NCI-H2227 (cell line): Measurements from ENCODE around the gene SLC17A6.

Source experiments
- DNase-seq: peaks from one replicate; lab custom pipeline; 2025; ENCODE audit not compliant: unreplicated experiment; lab: John Stamatoyannopoulos, UW

Gene SLC17A6

DNA sequence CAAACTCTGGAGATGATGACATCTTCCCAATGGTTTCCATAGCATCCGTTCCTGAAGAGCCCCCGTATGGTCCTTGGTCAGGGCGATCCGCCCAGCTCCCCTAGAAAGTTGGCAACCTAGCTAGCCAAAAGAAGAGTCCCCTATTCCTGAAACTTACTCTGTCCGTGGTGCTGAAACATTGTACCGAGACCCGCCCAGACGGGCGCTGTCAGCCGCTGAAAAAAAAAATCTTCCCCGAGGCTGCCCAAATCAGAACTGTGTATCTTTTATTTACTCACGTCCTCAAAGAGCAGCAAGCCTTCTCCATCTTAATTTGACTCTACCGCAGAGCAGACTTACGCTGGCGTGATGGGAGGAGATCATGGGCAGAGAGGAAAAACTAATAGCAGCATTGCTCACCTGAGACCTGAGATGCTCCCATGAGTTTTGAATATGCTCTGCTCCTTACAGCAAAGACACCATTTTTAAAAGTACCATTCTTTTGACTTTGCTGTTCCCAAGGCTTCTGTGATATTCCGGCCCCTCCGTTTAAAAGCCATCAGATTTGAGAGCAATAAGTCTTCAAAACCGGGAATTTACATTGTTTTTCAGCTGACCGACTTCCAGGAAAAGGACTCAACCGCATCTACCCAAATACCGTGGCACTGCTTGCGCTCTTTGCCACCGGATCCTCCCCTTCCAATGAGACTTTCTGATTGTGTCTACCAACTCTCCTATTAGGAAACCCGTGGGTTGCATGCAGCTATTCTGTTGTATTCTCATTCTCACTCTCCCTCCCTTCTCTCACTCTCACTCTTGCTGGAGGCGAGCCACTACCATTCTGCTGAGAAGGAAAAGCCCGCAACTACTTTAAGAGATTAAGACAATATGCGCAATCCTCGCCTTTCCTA lies at the start of gene SLC17A6:
SLC17A6 (plus strand) TSS at position 786 of the 890 bp plus-strand sequence. CDS start 153 bp downstream, outside the sequence.
- DNase-seq, result peak; percentile 70

DNA sequence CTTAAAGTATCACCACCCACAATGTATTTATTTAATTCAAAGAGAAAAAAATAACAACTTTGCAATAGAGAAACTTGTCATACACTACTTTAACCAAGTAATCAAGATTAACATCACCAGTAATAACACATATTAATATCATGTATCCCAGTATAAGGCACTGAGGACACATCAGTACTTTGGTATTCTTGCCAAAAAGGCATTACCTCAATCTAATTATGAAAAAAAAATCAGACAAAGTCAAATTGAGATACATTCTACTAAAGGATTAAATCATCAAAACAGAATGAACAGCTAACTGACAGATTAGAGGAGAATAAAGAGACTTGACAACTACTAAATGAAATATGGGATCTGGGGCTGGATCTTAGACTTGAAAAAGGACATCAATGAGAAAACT lies 35.8 kb upstream of the SLC17A6 start:
- DNase-seq, result no peak

DNA sequence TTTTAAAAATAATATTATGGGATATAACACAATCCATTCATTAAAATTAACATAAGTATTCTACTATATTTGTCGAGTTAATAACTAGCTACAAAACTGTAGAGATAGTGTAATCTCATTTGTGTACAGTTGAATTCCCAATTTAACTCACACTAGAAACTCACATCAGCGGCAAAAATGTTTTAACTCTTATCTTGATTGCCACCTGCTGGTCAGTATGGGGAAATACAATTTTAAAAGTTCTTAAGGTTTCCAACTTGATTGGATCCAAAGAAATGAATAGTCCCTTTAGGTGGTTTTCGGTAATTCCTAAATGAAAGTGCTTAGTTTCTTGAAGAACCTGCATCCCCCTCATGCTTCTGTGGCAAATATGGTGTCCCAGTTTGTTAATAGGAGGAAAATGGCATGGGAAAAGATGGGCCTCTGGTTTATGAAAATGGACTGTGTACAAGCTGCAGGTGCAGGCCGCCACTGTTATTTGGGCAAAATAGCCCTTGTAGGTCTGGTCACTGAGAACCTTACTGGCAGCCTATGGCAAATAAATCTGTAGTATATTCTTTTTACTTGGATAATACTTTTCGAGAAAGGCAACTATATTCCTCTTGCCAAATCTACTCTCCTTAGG lies 33.7 kb upstream of the SLC17A6 start:
- DNase-seq, result peak; percentile 59

DNA sequence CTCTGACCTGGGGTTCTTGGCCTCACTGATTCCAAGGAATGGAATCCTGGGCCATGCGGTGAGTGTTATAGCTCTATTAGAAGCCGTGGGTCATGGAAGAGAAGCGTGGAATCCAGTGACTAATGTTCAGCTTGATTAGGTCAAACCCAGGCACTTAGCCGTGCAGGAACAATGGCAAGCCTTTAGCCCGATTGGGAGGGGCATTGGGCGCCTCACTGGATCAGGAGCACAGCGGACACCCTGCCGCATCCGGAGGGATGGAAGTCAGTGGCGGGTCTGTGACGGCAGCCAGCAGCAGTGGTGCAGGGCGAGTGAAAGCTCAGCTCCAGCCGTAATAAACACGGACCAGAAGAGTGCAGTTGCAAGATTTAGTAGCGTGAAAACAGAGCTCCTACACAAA lies 20.5 kb upstream of the SLC17A6 start:
- DNase-seq, result no peak

DNA sequence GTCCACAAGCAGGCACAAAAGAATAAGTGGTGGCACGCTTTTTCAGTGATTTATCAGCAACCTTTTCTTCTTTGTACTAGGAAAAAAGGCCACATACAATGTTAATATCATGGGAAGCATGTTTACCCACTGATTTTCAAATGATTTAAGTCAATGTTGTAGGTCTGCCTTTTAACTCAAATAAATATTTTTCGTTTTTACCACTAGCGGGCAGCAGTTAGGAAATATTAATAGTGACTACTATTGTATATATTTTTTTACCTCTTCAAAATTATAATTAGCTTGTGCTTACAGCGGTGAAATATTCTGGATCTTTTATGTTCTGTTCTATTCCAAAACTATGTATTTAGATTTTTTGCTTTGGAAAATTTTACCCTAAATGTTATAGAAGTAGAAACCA lies 6.4 kb upstream of the SLC17A6 start:
- DNase-seq, result no peak

DNA sequence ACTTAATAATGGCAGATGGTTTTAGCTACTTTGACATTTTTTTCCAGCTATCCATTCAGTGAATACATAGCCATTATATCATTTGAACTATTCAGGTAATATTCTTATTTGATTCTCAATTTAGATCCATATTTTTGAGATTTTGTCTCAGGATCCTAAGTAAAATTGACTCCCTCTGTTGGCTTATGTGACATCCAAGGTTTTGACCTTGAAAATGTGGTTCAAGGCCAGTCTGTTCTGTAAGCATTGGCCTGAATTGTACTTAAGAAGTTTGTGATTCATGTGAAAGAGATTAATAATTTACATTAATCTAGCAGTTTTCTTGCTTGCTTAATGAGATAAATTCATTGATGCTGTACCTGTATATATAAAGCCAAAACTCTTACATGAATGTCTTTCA lies 1.6 kb upstream of the SLC17A6 start:
- no peak for DNase-seq

DNA sequence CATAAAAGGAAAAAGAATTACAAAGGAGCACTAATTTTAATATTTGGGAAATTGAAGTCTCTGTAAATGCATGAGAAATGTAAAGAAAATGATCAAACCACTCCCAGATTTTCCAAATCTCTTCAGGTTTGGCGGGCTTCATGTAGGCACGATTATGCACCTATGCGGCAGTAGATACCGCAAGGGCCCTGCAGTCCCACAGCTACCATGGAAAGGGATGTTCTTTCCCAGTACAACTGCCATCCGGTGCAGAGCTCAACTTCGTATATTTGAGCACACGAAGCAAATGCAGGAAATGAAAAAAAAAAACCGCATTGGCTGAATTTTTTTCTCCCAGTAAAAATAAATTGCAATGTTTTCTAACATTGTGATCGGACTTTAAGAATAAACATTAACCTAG lies 1.4 kb downstream of the SLC17A6 start:
- DNase-seq, result no peak

DNA sequence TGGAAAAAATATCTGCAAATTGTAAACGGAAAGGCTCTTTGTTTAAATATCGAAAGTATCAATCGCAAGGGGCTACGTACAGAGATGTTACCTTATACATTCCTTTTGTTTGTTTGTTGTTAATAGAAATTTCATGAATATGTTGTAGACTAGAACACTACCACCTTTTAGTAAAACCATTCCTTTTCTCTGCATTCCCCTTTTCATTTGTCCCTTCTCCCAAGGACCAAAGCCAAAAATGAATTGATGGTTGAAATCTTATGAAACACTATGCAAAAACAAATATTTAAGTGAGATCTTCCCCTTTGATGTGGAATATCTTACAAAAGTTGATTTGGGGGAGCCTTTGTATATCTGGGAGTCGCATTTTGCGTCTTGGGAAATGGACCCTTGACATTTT lies 2.1 kb downstream of the SLC17A6 start:
- no peak for DNase-seq

DNA sequence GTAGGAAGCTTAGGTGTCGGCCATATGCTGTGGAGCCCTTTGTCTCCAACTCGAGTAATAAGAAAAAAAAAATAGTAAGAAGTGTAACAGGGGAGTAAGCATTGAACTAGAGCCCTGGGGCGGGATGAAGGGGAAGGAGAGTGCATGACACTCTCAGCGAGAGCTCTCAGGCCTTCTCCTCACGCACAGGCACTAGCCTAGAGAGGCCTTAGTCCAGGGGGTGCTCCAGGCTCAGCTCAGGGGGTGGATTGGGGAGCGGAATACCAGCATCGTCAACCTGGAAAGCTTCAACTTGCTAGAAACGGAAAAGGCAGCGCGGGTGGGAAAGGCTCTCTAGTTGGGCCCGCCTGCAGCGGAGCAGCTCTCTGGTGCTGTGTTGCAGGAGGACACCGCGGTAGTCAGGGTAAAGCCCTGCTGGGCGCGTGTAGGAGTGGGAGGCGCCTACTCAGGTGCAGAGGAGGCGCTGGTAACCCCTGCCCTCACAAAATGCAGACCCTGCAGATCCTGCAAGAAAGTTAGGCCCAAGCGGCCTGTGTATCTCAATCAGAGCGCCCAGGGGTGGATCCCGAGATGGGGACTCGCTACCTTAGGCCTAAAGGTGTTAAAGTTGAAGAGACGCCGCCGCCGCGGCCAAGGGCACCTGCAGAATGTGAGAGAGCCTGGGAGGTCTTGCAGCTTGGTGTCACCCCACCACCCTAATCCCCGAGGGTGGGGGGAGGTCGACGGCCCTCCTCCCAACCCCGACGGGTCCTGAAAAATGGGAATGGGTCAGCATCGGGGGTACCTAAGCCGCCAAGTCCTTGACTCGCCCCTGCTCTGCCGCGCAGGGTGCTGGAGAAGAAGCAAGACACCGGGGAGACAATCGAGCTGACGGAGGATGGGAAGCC lies 2.8 kb downstream of the SLC17A6 start:
- DNase-seq, result no peak

DNA sequence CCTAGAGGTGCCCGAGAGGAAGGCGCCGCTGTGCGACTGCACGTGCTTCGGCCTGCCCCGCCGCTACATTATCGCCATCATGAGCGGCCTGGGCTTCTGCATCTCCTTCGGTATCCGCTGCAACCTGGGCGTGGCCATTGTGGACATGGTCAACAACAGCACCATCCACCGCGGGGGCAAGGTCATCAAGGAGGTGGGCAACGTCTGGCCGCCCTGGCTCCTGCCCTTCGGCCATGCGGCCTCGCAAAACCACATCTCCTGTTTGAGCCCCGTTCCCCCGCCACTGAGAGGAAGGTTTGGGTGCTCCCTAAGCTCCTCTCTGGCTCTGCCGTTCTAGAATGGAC lies 3.4 kb downstream of the SLC17A6 start:
- DNase-seq, result no peak

DNA sequence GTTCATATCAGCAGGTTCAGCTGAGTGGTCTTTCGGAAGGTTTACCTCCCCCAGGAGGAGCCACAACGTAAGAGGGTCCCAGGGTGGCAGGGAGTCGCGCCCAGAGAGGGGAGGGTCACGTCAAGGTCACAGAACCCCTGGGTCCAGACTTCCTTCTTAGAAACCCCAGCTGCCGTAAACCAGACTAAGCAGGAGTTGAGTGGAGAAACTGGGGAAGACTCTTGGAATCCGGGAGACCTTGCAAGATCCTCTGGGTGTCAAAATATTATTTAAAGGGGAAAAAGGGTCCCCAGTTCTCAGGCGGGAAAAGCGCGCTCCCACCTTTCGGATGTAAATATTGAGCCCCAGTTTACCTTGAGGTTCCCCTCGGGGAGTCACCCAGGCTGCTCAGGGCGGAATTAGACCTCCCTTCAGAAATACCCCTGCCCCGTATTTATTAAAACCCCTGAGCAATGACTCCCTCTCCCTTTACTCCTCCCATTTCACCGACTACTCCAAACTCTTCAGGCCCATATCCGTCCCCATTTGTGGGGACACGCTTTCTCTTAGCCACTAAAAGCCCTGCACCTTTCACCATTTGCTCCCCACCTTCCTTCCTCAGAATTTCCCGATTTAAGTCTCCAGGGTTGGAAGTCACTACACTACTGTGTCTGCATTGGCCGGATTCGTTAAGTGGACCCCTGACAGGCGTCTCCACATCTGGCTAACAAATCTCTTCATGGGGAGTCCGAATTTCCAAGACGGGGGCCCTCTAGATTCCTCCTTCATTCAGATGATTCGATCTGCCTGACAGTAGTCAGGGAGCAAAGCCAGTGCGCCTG lies 4.2 kb downstream of the SLC17A6 start:
- no peak for DNase-seq

DNA sequence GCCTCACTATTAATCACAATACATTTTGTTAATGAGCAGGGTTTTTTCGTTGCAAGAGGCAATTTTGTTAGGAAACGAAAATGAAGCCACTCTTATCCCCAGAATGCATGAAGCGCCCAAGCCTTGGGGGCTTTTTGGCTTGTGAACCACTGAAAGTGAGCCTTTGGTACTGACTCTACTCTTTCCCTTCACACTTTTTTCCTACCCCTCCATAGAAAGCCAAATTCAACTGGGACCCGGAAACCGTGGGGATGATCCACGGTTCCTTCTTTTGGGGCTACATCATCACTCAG lies 4.8 kb downstream of the SLC17A6 start:
- no peak for DNase-seq

DNA sequence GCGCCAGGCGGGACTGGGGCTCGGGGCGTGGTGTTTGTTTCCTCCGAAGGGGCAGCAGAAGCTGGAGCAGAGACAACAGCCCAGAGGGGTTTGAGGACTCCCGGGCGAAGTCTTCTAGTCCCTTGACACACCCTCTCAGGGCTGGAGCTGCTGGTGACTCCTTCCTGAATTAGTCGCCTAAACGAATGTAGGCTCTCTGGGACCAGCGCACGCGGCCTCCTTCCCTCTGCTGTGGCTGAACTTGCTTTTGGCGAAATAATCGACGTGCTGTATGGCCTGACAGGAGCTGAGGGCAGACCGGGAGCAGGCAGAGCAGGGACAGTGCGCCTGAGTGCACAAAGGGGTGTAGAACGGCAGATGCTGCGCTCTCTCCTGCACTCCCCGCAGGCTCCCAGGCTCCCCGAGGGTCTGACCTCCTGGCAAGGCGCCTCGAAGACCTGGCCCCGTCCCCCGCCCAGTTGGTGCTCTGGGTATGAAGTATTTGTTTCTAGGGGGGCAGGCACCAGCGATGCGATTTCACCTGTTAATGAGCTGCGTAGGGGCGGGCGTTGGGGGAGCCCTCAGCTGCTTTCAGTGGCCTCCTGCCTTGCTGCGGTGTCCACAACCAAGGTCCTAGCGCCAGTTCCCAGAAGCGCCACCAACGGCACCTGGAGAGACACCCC lies 5.3 kb downstream of the SLC17A6 start:
- no peak for DNase-seq

DNA sequence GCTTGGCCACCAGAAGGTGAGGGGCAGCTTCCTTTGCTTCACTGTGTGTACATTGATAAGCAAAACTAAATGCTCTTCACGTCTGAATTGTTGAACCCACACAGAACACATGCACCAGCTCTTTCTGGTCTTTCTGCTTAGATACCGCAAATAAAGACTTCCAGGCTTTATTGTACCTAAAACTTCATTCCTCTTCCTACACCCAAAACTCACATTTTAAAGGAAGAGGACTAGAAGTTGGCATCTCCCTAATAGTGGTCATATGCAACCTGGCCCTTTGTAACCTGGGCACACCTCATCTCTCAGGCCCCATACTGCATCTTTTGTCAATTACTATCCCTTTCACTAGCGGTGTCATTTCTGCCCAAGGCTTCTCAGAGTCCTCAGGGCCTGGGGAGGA lies 5.9 kb downstream of the SLC17A6 start:
- DNase-seq, result no peak

DNA sequence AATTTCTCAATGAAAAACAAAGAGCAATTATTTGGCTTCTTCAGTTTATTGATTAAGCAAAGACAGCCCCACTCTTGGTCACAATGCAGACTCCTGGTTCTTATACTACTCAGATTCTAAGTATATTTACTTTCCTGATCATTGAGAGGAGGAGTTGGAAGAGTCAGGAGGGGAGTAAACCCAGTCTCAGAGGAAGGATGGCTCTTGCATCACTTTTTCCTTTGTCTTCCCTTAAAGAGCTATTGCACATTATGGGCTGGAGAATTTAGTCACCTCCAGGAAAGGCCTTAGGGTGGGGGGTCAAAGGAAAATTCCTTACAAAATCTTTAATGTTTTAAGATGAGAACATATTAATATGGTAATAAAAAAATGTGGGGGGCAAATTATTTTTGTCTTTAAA lies 8.1 kb downstream of the SLC17A6 start:
- no peak for DNase-seq

DNA sequence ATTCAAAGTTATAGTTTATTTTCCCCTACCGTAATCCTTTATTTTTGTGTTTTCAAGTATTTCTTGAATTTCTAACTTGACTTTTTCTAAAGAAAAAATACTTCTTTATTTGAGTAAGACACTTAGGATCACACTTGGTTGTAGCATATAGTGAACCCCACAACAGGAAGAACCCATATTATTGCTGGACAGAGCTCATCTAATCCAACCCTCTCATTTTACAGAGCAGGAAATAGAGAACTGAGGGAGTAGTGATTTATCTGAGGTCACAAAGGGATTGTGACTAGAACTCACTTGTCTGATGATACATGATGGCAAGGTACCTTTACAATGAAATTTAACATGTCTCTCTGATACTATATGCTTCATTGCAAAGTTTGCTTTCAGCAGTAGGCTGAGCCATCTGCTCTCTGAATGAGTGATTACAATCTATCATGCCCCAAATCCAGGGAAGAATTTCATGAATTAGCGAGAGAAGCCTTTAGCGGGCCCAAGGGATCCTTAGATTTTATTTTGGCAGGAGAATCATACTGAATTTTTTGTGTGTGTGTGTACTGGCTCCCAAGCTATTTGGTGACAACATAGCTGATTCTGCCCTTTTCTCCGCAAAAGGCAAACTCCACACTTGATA lies 9.8 kb downstream of the SLC17A6 start:
- no peak for DNase-seq

DNA sequence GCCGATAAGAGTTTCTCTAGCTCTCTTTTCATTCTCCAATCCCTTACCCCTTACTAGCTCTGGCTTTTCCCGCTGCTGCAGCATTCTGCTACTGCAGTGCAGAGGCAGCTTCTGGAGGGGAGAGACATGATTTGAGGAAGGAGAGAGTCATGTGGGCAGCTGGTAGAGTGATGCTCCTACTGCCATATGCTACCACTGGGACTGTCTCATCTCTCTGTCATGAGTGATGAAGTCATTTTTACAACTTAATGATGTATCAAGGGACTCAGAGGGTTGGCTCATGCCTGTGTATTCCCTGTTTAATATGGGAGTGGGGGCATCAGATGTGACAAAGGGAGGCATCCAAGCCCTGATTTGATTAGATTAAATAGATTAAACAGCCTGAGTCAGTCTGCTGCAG lies 11.3 kb downstream of the SLC17A6 start:
- peak; percentile 36 for DNase-seq

DNA sequence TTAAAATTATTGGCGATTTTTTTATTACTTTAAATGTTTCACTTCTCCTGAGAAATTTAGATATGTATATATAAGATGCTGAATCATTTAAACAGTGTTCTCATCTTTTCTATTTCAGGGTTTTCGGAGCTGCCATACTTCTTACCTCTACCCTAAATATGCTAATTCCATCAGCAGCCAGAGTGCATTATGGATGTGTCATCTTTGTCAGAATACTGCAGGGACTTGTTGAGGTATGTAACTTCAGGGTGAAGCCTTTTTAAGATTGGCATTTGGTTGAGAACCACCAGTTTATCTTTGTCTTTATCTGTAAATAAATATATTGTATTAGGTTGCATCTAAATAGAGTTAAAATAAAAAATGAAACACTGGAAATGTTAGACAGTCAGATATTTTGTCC lies 21.1 kb downstream of the SLC17A6 start:
- no peak for DNase-seq

DNA sequence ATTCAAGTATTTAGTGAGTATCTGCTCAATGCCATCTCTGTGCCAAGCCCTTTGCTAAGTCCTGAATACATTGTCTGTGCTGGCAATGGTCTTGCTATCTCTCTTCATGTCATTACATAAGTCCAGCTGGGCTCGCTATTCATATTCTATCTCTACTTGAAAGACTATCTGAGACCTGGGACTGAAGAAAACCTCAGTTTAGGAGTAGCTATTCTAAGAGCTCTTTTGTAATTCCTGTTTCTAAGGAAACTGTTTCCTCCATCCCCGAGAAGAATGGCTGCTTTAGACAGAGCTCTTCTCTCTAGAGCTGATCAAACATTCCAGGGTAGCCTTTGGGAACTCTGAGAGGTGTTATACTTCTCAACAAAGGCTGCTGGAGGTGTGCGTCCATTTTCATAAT lies 33.0 kb downstream of the SLC17A6 start:
- DNase-seq, result no peak

DNA sequence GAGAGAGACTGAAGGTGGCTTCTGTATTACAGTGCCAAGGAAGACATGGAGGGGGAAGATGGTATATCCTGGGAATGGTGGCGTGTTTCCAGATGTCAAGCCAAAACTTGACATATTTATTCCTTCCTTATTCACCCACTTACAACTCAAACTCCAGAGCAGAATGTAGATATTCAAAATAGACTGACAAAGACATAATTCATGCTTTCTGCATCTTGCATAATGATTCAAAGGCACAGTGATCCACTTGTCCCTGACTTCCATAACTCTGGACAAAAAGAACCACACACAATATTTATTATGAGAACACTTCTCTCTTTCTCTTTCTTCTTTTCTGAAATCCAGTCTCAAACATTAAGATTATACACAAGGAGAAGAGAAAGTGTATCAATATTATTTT lies 48.9 kb downstream of the SLC17A6 start:
- no peak for DNase-seq
